Measurements from ENCODE around the gene COL4A1.

DNA sequence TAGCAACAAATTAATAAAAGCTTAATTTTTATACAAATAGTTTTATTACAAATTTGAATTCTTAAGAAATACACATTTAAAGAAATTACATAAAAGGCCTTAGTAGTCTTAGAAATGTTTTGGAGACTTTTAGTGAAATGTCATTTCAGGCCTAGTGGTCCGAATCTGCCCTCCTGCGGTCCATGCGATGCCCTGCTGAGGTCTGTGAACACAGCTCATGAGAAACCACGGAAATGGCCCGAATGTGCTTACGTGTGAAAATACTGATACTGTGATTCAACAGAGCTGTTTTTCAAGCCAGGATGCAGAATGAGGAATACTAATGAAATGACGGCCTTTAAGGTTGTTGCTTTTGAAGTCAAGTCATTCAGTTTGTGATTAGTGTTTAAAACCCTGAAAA lies 157.9 kb downstream of the COL4A1 start:
- TF ChIP-seq, protein P1, sequence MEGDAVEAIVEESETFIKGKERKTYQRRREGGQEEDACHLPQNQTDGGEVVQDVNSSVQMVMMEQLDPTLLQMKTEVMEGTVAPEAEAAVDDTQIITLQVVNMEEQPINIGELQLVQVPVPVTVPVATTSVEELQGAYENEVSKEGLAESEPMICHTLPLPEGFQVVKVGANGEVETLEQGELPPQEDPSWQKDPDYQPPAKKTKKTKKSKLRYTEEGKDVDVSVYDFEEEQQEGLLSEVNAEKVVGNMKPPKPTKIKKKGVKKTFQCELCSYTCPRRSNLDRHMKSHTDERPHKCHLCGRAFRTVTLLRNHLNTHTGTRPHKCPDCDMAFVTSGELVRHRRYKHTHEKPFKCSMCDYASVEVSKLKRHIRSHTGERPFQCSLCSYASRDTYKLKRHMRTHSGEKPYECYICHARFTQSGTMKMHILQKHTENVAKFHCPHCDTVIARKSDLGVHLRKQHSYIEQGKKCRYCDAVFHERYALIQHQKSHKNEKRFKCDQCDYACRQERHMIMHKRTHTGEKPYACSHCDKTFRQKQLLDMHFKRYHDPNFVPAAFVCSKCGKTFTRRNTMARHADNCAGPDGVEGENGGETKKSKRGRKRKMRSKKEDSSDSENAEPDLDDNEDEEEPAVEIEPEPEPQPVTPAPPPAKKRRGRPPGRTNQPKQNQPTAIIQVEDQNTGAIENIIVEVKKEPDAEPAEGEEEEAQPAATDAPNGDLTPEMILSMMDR (IDR thresholded peaks at IDR 0.05; ENCODE audit: insufficient read depth, low read depth, low read length) = peak; percentile 20
- TF ChIP-seq EZH2 (IDR thresholded peaks at IDR 0.05; ENCODE audit: insufficient read depth, low read length) = no peak
